ENCODE results near the gene UBE2V1.
"Not testable (repeated sequence)": the region's sequence is repeated elsewhere in the genome, so short reads cannot be mapped to it uniquely, and the experiment has no call there.

The UBE2V1 gene

DNA sequence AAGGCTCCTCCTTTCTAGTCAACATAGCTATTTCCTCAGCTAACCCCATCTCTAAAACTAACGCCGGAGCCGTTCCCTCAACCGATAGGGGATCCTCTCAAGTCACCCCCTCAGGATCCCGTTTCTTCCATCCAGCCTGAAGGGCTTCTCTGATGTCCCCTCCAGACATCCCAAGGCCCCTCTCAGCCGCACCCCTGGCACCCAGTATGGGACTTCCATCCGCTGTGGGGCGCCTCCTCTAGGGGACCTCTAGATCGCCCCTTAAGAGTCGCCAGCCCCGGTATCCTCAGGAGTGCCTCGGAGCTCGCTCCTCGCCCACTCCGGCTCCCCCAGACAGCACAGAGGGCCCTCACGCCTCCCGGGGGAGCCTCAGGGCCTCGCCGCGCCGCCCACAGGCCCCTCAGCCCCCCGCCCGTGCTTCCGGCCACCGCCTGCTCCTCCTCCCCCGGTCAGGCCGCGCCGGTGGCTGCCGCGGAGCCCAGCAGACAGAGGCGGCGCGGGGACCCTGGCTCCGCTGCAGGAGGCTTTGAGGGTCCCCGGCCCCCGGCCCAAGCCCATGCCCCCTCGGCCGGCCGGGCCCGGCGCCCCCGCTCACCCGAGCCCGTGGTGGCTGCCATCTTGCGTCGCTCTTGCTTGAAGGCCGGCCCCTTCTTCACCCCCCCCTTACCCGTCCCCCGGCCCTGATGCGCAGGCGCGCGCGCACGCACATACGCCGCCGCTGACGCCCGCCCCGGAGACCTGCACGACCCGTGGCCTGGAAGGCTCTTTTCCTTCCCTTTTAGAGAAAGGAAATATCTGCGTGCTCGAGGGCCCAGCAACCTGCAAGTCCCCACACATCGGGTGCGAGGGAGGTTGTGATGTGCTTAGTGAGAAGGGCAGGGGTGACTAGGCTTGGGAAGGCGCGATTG is at the start of gene UBE2V1:
Gene UBE2V1, minus strand, starts transcription at position 639 of the 908 bp plus-strand sequence. Its CDS starts 22 bp downstream, at position 617.
- peak; percentile 60 for DNase-seq (ENCODE audit: low read depth, low spot score)

DNA sequence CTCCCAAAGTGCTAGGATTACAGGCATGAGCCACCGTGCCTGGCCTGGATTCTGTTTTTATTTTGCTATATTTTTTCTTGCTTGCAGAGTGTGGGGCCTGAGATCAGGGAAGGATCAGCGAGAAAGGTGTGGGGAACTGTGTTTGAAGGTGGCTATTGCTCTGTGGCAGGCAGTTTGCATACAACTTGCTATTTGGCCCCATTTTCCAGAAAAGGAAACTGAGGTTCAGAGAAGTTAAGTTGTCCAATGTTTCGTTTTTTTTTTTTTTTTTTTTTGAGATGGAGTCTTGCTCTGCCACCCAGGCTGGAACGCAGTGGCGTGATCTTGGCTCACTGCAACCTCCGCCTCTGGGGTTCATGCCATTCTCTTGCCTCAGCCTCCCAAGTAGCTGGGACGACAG is 48.5 kb upstream of the UBE2V1 start:
- DNase-seq (ENCODE audit: low read depth, low spot score) = not testable (repeated sequence)

GRCh38 chr20:50153500-50154377 is 40.8 kb upstream of the UBE2V1 start, which contains the start of gene PEDS1:
TSS of gene PEDS1 (minus strand) at chr20:50153723. CDS start at chr20:50153637, 86 bp downstream.
- peak; percentile 67 for DNase-seq (ENCODE audit: low read depth, low spot score)

DNA sequence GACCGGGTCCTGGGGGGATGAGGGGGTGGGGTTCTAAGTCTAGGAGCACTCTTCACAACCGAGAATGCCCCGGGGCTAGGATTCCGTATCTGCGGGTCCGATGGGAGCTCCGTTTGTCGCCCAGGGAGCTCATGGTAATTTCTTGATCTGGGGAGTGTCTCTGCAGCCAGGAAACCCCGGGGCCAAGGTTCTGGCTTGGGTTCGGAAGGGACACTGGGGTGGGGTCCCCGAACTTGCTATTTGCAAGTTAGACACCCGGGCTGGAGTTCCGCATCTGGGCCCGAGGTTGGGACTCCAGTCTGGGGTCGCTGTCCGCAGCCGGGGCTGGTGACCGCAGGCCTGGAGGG is 40.2 kb upstream of the UBE2V1 start:
- no peak for DNase-seq (ENCODE audit: low read depth, low spot score)

DNA sequence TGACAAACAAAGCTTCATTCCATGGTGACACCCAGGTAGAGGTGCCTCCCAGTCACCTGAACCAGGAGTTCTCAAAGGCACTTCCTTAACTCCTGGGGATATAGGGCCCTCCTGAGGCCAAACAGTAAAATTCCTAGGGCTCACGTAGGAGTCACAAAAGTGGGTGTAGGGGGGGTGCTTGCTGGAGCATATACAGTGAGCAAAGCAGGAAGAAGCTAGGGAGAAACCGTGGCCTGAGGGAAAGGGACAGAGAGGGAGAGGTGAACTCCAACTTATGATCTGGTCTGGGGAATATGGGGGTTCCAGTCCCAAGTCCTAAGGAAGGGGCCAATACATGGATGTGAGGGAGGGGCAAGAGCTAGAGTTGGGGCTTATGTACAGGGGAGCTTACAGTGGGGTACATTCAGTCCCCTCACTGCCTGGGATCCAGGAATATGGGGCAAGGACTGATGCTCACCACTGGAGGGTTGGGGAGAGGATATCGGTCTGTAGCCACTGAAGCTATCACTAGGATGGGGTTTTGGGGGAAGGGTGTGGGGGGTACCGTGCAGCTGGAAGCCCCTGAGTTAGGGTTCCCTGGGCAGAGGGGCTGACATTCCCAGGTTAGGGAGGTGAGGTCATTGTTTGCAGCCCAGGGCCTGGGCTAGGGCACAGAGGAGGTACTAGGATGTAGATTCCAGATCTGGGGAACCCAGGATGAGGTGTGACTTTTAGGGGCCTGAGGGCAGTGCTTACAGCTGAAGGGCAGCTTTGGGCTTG is 39.6 kb upstream of the UBE2V1 start:
- no peak for DNase-seq (ENCODE audit: low read depth, low spot score)

DNA sequence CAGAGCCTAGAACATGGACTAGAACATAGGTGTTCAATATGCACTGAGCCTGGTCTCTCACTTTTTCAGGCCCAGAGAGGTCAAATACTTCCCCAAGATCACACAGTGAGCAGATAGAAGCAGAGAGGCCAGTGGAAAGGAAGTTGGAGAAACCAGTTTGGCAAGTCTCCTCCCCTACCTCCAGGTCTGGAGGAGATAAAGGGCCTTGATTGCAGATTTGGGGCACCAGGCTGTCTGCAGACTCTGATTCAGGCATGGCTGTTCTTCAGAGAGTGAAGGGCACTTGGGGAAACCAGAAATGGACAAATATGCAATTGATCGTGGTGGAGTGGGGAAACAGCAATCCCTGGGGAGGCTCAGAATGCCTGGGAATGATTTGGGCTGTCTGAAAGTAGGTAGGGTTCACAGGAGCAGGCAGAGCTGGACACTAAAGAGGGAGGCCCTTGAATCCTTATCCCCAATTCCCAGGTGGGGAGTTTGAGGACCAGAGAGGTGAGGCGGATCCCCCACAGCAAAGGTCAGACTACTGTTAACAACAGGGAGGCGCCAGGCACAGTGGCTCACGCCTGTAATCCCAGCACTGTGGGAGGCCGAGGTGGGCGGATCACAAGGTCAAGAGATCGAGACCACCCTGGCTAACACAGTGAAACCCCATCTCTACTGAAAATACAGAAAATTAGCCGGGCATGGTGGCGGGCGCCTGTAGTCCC is 38.2 kb upstream of the UBE2V1 start:
- DNase-seq (ENCODE audit: low read depth, low spot score) = no peak

DNA sequence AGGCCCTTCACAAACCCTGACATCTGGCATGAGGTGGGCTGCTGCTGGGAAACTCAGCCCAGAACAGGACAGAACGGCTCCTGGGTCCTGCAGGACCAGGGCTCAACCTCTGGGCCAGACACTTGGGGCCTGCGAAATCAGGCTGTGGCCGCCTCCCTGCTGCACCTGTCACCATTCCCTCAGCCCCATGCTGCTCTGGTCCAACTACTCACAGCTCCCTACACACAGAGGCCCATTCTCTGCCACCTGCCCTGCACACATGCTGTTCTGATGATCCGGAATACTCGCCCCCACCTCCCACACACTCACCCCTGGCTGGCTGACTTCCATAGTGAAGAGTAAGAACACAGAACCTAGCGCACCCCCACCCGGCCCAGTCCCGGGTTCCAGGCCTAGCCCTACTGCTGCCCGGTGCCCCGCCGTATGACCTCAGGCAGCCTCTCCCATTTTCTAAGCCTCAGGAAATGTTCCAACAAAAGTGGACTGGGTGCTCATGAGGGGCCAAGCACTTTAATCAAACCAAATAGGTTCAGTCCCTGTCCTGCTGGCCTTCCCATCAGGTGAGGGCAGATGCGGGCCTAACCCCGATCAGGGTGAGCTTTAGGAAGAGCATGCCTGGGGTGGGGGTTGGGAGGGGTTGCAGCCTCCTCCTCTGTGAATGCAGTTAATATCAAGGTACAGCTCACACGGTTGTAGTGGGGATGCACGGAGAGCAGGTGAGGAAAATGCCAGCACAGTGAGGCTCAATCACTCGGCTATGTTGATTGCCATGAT is 36.7 kb upstream of the UBE2V1 start:
- DNase-seq (ENCODE audit: low read depth, low spot score) = no peak

DNA sequence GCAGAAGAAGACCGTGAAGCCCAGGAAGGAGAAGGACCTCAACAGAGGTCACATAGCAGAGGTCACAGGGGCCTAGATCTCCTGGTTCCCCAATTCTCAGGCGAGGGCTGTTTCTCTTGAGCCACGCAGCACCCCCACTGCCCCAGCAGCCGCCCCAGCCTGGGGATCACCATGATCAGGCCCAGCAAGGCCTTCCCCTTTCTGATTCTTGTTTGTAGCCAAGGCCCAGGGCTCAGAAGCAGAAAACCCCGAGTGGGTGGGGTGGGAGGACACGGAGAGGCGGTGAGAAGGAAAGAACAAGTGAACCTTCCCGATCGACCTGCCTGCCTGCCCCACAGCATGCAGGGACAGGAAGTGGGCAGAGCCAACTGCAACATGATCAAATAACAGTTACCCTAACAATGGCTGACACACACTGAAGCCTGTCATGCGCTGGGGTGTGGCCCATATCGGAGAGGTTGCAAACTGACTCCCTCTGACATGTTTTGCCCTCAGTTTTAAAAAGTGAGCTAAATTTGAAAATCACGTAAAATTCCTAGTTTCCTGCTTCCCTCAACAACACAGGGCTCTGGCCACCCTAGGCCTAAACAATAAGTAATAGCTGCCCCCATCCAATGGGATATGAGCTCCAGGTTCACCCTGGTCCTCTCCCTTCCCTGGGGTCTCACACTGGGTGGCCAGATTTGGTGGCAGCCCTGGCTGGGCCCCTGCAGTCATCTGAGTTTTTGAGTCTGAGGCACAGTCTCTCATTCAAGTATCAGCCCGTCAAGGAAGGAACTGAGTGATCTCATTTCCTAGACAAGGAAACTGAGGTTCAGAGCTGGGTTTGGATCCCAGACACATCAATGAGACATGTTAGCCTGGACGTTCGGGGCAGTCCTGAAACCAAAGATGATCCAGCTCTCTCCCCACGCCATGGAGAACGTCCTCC is 34.0 kb upstream of the UBE2V1 start:
- DNase-seq (ENCODE audit: low read depth, low spot score) = no peak

DNA sequence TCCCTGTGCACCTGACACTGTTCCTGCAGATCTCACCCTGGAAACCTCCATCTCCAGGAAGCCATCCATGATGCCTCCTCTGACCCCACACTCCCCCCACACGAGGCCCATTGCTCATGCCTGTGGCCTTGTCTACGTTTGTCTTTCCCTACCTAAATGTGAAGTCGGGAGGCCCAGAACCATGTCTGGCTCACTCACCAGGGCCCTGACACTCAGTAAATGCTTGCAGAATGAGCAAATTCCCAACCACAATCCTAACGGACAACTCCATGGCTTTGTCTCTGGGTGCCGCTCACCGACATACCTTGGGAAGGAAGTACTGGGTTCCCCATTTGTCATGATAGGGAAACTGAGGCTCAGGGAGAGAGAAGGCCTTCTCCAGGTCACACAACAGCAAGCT is 33.3 kb upstream of the UBE2V1 start:
- DNase-seq (ENCODE audit: low read depth, low spot score) = no peak

- DNase-seq (ENCODE audit: low read depth, low spot score) = no peak
Measured at GRCh38 chr20:50145566-50145965, 32.6 kb upstream of the UBE2V1 start.

- DNase-seq (ENCODE audit: low read depth, low spot score) = peak; percentile 67
Measured at GRCh38 chr20:50144362-50144761, 31.4 kb upstream of the UBE2V1 start.

DNA sequence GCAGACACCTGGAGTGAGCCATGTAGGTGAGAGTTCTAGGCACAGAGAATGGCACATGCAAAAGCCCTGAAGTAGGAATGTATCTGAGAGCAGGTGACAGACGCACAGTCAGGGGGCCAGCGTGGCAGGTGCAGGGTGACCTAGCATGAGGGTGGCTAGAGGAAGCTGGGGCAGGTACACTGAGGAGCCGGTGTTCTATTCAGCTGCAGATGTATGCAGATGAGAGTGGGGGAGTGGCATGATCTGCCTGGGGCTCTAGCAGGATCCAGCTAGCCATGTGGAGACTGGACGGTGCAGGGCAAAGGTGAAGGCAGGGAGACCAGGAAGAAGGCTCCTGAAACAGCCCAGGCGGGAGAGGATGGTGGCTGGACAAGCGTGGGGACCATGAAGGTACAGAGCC is 29.9 kb upstream of the UBE2V1 start:
- DNase-seq (ENCODE audit: low read depth, low spot score) = no peak

DNA sequence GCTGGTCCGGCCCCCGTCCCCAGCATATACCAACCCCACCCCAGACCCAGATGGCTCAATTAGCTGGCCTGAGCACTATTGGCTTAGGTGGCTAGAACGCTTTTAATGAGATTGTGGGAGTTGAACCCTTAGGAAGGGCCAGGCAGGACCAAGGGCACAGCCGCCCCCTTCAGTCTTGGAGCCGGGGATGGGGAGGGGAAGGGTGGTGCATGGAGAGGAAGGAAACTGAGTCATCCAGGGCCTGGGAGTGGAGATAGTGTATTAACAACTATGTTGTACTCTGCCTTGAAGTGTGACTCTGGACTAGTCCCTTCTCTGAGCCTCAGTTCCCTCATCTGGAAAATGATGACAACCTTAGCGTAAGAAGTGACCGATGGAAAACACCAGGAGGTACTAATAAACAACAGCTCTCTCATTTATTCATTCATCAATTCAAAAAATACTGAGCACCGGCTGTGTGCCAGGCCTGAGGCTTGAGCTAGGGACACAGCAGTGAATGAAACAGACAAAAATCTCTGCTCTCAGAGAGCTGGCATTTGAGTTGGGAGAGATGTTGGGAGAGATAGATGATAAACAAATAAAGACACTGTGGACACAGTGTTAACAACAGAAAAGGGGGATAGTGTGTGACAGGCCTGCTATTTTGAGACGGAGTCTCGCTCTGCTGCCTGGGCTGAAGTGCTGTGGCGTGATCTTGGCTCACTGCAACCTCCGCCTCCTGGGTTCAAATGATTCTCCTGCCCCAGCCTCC is 29.0 kb upstream of the UBE2V1 start:
- DNase-seq (ENCODE audit: low read depth, low spot score) = no peak

DNA sequence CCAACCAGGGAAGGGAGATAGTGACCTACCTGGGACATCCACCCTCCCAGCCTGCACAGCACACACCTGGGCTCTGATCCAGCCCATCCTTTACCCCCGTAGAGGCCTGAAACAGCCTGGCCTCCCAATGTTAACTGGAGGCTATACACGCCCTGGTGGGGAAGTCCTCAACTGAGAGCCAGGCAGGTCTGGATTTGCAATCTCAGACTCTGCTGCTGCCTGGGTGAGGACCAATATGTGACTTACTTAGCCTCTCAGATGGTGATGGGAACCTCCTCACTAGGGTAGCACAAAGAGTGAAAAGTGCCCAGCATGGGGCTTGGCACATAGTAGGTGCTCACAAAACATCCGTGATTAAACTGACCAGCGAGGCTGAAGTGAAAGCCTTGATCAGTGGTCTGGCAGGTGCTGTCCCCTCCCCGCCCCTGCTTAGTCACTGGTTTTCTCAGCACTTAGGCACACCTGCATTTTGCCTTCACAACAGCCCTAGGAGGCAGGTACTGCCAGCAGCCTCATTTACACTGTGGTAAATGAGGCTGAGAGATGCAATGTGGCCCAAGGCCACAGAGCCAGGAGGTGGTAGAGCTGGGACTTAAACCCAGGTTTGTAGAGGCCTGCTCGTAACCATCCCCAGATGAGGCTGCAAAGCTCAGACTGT is 28.2 kb upstream of the UBE2V1 start:
- DNase-seq (ENCODE audit: low read depth, low spot score) = no peak

DNA sequence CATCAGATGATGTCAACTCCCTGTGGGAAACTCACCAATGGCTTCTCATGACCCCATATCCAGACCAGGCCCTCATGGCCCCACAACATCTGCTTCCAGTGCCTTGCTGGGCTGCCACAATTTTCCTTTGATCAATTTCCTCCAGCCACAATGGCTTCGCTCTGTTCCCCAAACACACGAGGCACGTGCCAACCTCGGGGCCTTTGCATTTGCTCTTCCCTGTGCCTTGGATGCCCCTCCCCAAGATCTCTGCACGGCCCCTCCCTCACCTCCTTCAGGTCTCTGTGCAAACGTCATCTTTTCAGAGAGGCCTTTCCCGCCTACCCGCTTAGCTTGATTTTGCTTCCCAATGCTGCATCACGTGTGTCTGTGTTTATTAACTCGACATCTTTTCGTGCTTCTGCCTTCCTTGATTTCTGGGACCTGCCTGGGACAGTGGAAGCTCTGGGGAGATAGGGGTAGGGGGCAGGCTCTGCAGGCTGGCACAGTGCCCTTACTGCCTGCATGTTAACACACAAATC is 27.4 kb upstream of the UBE2V1 start:
- DNase-seq (ENCODE audit: low read depth, low spot score) = no peak

GRCh38 chr20:50138479-50139393 is 25.8 kb upstream of the UBE2V1 start:
- no peak for DNase-seq (ENCODE audit: low read depth, low spot score)

DNA sequence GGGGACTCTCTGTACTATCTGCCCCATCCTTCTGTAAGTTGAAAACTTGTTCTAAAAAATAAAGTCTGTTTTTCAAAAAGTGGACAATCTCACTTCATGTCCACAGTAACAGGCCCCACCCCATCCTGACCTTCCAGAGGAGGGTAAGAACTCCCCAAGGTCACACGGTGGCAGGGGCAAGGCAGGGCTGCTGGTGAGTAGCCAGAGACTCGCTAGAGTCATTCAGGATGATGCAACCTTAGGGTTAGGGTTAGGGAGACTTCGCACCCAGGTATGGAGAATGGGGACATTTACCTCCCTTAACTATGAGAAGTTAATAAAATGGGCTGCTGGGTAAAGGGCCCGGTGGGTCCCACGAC is 25.1 kb upstream of the UBE2V1 start:
- DNase-seq (ENCODE audit: low read depth, low spot score) = no peak
